Neural crest cell (in vitro differentiated cells): ENCODE measurements around the gene VSTM5. TPM values are rescaled to one million over a fixed set of nuclear protein-coding genes. Genes with fewer than 3 reads are reported as not detected.
A peak's percentile ranks its signal among the peaks of the same experiment; 100 is the strongest.
"Not testable (repeated sequence)": the region's sequence is repeated elsewhere in the genome, so short reads cannot be mapped to it uniquely, and the experiment has no call there.

Experiments used
- DNase-seq: peaks from one replicate; pipeline ENCODE4 v3.0.0; 2021; ENCODE audit warnings: low read depth, mixed read lengths, low spot score
- H3K27ac Mint-ChIP-seq: one replicate; pipeline ENCODE4 v1.8.0; 2021; ENCODE audit warnings: mild to moderate bottlenecking, mixed read lengths; ENCODE audit not compliant: unreplicated experiment
- H3K27me3 Mint-ChIP-seq: 2 replicates; pipeline ENCODE4 v1.8.0; 2021; ENCODE audit warnings: low read depth, mild to moderate bottlenecking, mixed read lengths
- H3K36me3 Mint-ChIP-seq: 2 replicates; pipeline ENCODE4 v1.8.0; 2021; ENCODE audit warnings: low read depth, mild to moderate bottlenecking, mixed read lengths
- H3K4me1 Mint-ChIP-seq: 2 replicates; pipeline ENCODE4 v1.8.0; 2021; ENCODE audit warnings: mixed read lengths
- H3K4me3 Mint-ChIP-seq: one replicate; pipeline ENCODE4 v1.8.0; 2021; ENCODE audit warnings: mild to moderate bottlenecking, mixed read lengths
- H3K9me3 Mint-ChIP-seq: 2 replicates; pipeline ENCODE4 v1.8.0; 2021; ENCODE audit warnings: mixed read lengths
- total RNA-seq: library from RNA; stranded (reverse); gene quantifications from 2 replicates; pipeline ENCODE4 v1.2.1, GENCODE V29; 2021
- TF ChIP-seq, protein P1 (sequence below): fragments of 200-600 bp; sonication (generic); conservative IDR thresholded peaks from 2 replicates; pipeline ENCODE4 v1.5.0; 2021; ENCODE audit warnings: antibody characterized with exemption, mild to moderate bottlenecking

Gene VSTM5
- total RNA-seq, 1 donor from 2014 or later = not detected

GRCh38 chr11:93783362-93783761 lies 67.1 kb downstream of the VSTM5 start:
- H3K9me3 Mint-ChIP-seq = no peaks in the 10 kb centered on the region
- no peaks in the 10 kb centered on the region for H3K27me3 Mint-ChIP-seq
- H3K4me1 Mint-ChIP-seq = peaks cover 48% of the 10 kb centered on the region
- H3K36me3 Mint-ChIP-seq = peaks cover 5% of the 10 kb centered on the region
- H3K27ac Mint-ChIP-seq = no peak overlapping the region
- TF ChIP-seq, protein P1, sequence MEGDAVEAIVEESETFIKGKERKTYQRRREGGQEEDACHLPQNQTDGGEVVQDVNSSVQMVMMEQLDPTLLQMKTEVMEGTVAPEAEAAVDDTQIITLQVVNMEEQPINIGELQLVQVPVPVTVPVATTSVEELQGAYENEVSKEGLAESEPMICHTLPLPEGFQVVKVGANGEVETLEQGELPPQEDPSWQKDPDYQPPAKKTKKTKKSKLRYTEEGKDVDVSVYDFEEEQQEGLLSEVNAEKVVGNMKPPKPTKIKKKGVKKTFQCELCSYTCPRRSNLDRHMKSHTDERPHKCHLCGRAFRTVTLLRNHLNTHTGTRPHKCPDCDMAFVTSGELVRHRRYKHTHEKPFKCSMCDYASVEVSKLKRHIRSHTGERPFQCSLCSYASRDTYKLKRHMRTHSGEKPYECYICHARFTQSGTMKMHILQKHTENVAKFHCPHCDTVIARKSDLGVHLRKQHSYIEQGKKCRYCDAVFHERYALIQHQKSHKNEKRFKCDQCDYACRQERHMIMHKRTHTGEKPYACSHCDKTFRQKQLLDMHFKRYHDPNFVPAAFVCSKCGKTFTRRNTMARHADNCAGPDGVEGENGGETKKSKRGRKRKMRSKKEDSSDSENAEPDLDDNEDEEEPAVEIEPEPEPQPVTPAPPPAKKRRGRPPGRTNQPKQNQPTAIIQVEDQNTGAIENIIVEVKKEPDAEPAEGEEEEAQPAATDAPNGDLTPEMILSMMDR = no peak
- DNase-seq = no peak
- peak overlapping the region; percentile 98 for H3K4me3 Mint-ChIP-seq

DNA sequence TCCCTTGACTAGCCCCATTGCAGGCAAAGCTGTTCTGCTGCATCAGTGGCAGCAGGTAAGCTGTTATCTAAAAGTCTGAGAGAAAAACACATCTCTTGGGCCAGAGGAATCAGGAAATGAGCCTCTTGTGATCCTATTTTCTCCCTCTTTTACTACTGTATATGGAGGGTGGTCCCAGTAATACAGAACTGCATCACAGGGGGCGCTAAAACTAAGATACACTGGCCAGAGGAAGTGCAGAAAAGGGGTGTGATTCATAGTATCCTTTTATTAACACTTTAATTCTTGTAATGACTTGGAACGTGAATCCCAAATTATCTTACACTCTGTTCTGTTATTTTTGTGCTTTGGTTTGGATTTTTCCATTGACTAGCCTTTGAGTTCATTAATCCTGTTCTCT lies 75.1 kb downstream of the VSTM5 start:
- H3K27me3 Mint-ChIP-seq = no peaks in the 10 kb centered on the region
- H3K27ac Mint-ChIP-seq = no peak overlapping the region
- DNase-seq = peak; percentile 44
- peaks cover 5% of the 10 kb centered on the region for H3K36me3 Mint-ChIP-seq
- no peak overlapping the region for H3K4me3 Mint-ChIP-seq
- H3K4me1 Mint-ChIP-seq = peaks cover 3% of the 10 kb centered on the region
- H3K9me3 Mint-ChIP-seq = no peaks in the 10 kb centered on the region
- TF ChIP-seq, protein P1 = peak; percentile 50

DNA sequence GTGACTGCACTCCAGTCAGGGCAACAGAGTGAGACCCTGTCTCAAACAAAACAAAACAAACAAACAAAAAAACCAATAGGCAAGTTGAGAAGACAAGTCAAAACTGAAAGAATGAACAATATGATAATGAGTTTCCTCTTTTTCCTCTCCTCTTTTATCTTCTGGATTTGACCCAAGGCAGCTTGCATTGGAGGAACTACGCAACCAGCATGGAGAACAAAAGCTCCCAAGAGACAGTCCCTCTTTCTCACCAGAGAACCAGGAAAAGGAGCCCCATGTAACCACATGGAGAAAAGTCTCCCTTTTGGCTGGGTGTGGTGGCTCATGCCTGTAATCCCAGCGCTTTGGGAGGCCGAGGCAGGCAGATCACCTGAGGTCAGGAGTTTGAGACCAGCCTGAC lies 75.9 kb downstream of the VSTM5 start:
- not testable (repeated sequence) for H3K4me3 Mint-ChIP-seq, H3K27me3 Mint-ChIP-seq, H3K4me1 Mint-ChIP-seq, DNase-seq, H3K27ac Mint-ChIP-seq, H3K9me3 Mint-ChIP-seq, H3K36me3 Mint-ChIP-seq

DNA sequence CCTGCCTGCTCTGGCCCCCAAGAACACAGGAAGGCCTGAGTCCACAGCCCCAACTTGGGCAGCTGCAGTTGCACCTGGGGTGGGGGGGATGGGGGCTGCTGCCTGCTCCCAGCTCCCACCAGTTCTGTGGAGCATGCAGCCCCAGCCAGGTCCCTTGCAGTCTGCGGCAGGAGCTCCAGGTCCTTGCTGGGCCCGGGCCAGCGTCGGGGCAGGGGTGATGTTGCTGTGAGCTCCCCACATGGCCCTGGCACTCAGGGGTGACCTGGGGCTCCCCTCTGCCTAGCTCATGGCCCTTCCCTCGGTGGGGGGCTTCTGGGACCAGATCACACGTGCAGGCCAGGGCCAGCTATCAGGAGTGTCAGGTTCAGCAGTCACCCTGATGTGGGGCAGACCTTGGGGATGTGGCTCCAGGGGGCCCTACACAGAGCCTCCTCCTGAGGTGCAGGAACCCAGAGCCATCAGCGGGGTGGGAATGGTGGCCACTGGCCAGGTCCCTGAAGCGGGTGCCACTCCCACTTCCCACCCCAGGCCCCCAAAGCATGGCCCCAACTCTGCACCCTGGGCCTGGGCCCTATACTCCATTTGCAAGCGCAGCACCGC lies 76.7 kb downstream of the VSTM5 start:
- no peak overlapping the region for H3K4me3 Mint-ChIP-seq
- H3K36me3 Mint-ChIP-seq = peaks cover 5% of the 10 kb centered on the region
- H3K4me1 Mint-ChIP-seq = peaks cover 3% of the 10 kb centered on the region
- no peak overlapping the region for H3K27ac Mint-ChIP-seq
- TF ChIP-seq, protein P1 = no peak
- no peaks in the 10 kb centered on the region for H3K27me3 Mint-ChIP-seq
- no peaks in the 10 kb centered on the region for H3K9me3 Mint-ChIP-seq
- no peak for DNase-seq

DNA sequence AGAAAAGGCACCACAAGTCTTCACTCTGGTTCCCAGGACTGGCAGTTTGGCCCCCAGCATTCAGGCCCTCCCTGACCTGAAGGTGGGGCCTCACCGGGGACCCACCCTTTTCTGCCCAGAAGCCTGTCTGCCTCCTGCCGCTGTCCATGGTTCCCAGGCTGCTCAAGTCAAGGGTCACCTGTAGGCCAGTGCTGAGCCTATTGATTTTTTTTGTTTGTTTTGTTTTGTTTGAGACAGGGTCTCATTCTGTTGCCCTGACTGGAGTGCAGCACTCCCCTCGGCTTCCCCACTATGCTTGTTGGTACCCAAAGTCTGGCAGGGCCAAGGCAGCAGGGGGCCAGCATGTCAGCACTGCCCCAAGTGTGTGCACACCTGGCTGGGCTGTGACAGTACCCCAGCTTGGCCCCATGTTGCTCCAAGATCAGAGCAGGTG lies 77.4 kb downstream of the VSTM5 start:
- no peaks in the 10 kb centered on the region for H3K9me3 Mint-ChIP-seq

DNA sequence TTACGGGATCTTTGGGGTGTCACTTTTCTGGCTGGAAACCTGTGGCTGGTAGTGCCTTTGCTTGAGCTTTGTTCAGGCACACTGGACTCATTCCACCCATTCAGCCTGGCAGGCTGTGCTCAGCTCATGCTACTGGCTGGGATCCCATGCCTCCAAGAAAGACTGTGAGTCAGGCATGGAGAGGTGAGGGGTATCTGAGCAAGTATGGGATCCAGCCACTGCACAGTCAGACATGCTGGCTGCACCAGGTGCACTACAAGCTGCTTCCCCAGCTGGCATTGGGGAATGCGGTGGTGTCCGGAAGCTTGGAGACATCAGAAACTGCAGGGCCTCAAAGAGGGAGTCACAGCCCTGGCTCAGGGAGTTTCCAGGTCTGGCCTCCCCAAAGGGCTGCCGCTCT lies 78.3 kb downstream of the VSTM5 start:
- H3K9me3 Mint-ChIP-seq = no peaks in the 10 kb centered on the region
- H3K4me3 Mint-ChIP-seq = no peak overlapping the region
- peaks cover 2% of the 10 kb centered on the region for H3K36me3 Mint-ChIP-seq
- TF ChIP-seq, protein P1 = no peak
- peaks cover 3% of the 10 kb centered on the region for H3K4me1 Mint-ChIP-seq
- no peaks in the 10 kb centered on the region for H3K27me3 Mint-ChIP-seq
- DNase-seq = no peak
- no peak overlapping the region for H3K27ac Mint-ChIP-seq

More for the DNA sequence above, 77.4 kb downstream of the VSTM5 start:
- Mint-ChIP-seq H3K27me3 (no peaks in the 10 kb centered on the region), H3K4me3 (no peak overlapping the region), H3K27ac (no peak overlapping the region), H3K36me3 (peaks cover 5% of the 10 kb centered on the region), H3K4me1 (peaks cover 3% of the 10 kb centered on the region)
- TF ChIP-seq, protein P1 = no peak
- DNase-seq = no peak
